Nephron progenitor cell (in vitro differentiated cells): Measurements from ENCODE around the gene THY1.

ENCODE experiments used
- DNase-seq: peaks from one replicate; pipeline ENCODE4 v3.0.0; 2021
- H3K27ac Mint-ChIP-seq: 2 replicates; pipeline ENCODE4 v1.8.0; 2021; ENCODE audit warnings: mild to moderate bottlenecking, moderate library complexity, mixed read lengths
- H3K27me3 Mint-ChIP-seq: 2 replicates; pipeline ENCODE4 v1.8.0; 2021; ENCODE audit warnings: mild to moderate bottlenecking, low read depth, mixed read lengths; ENCODE audit not compliant: poor library complexity
- H3K36me3 Mint-ChIP-seq: 2 replicates; pipeline ENCODE4 v1.8.0; 2021; ENCODE audit warnings: low read depth, mixed read lengths
- H3K4me1 Mint-ChIP-seq: 2 replicates; pipeline ENCODE4 v1.8.0; 2021; ENCODE audit warnings: mixed read lengths
- H3K4me3 Mint-ChIP-seq: 2 replicates; pipeline ENCODE4 v1.8.0; 2021; ENCODE audit warnings: mild to moderate bottlenecking, moderate library complexity, mixed read lengths
- H3K9me3 Mint-ChIP-seq: 2 replicates; pipeline ENCODE4 v1.8.0; 2021; ENCODE audit warnings: mild to moderate bottlenecking, moderate library complexity, mixed read lengths
- CTCF ChIP-seq: fragments of 200-600 bp; sonication (generic); IDR thresholded peaks from 2 replicates; pipeline ENCODE4 v1.5.0; 2021; ENCODE audit warnings: antibody characterized with exemption

The THY1 gene

GRCh38 chr11:119373059-119373920, 49.7 kb downstream of the THY1 start:
- no peak for TF ChIP-seq CTCF
- no peak for DNase-seq
- Mint-ChIP-seq H3K27me3 (peaks cover 15% of the 10 kb centered on the region), H3K9me3 (no peaks in the 10 kb centered on the region), H3K27ac (no peak overlapping the region), H3K4me3 (no peak overlapping the region), H3K4me1 (peaks cover 76% of the 10 kb centered on the region), H3K36me3 (no peaks in the 10 kb centered on the region)

- no peak overlapping the region for H3K4me3 Mint-ChIP-seq
- H3K9me3 Mint-ChIP-seq = no peaks in the 10 kb centered on the region
- H3K27ac Mint-ChIP-seq = no peak overlapping the region
- H3K4me1 Mint-ChIP-seq = peaks cover 84% of the 10 kb centered on the region
- no peak for DNase-seq
- no peaks in the 10 kb centered on the region for H3K36me3 Mint-ChIP-seq
- no peak for TF ChIP-seq CTCF
- H3K27me3 Mint-ChIP-seq = peaks cover 11% of the 10 kb centered on the region
Observed at GRCh38 chr11:119372260-119373058, 50.5 kb downstream of the THY1 start.

GRCh38 chr11:119371778-119372182, 51.2 kb downstream of the THY1 start:
- TF ChIP-seq CTCF = peak; percentile 6
- Mint-ChIP-seq H3K4me1 (peaks cover 91% of the 10 kb centered on the region), H3K27me3 (peaks cover 14% of the 10 kb centered on the region), H3K9me3 (no peaks in the 10 kb centered on the region), H3K36me3 (no peaks in the 10 kb centered on the region), H3K4me3 (no peak overlapping the region), H3K27ac (no peak overlapping the region)
- no peak for DNase-seq

GRCh38 chr11:119371067-119371601, 51.8 kb downstream of the THY1 start:
- Mint-ChIP-seq H3K4me3 (peak overlapping the region; percentile 38), H3K36me3 (no peaks in the 10 kb centered on the region), H3K9me3 (no peaks in the 10 kb centered on the region), H3K4me1 (peaks cover 91% of the 10 kb centered on the region), H3K27ac (no peak overlapping the region), H3K27me3 (peaks cover 19% of the 10 kb centered on the region)
- DNase-seq = no peak
- no peak for TF ChIP-seq CTCF

GRCh38 chr11:119370486-119371046, 52.4 kb downstream of the THY1 start:
- no peaks in the 10 kb centered on the region for H3K9me3 Mint-ChIP-seq
- TF ChIP-seq CTCF = no peak
- H3K27me3 Mint-ChIP-seq = peaks cover 25% of the 10 kb centered on the region
- peaks cover 87% of the 10 kb centered on the region for H3K4me1 Mint-ChIP-seq
- no peak overlapping the region for H3K27ac Mint-ChIP-seq
- H3K4me3 Mint-ChIP-seq = peak overlapping the region; percentile 38
- no peaks in the 10 kb centered on the region for H3K36me3 Mint-ChIP-seq
- DNase-seq = peak; percentile 41
